ENCODE results near the gene ADGRF3.

DNA sequence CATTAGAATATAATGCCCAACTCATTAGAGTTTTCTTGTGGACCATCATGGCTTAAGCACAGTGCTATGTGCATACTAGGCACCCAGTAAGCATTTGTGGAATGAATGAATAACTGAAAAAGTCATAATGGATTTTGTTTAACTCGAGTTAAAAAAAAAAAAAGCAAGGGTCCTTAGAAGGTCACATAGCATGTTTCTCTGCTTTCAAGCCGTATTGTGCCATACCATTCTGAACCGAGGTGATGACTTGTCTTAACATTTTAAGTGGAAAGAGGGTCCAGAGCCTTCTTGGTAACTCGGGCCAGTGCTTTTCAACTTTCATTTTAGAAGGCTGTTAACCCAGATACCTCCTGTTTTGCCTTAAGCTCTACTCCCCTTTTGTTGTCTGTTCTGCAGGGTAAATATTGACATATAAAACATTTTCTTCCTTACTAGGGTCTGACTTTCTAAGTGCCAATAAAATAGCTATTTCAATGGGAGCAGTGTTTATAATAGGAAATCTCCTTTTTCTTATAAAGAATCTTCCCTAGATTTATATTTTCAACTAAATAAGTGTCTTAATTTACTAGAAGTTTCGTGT, 787 bp upstream of the ADGRF3 start:
- TF ChIP-seq ZNF274 (IDR thresholded peaks at IDR 0.05; ENCODE audit: low read depth, low read length) (no peak), YY1 (IDR thresholded peaks at IDR 0.05; ENCODE audit: insufficient read depth, insufficient read length) (no peak)
